22Rv1 (cell line): ENCODE measurements around the gene MYRIP.

Experiments
- CTCF ChIP-seq: fragments of 450-650 bp; IDR thresholded peaks from 2 replicates; pipeline ENCODE4 v1.5.1; 2017; ENCODE audit warnings: mild to moderate bottlenecking
- ZFX ChIP-seq: fragments of 450-650 bp; IDR thresholded peaks from 2 replicates; pipeline ENCODE4 v1.6.1; 2017; ENCODE audit warnings: antibody characterized with exemption, borderline replicate concordance

GRCh38 chr3:39788128-39788883 is 21.1 kb upstream of the MYRIP start:
- TF ChIP-seq CTCF = no peak
- no peak for TF ChIP-seq ZFX
